ENCODE measurements around the gene MAP3K10. TPM values are rescaled to one million over a fixed set of nuclear protein-coding genes. Genes with fewer than 3 reads are reported as not detected.

The MAP3K10 gene
- total RNA-seq, 1 donor: 8.0 TPM

DNA sequence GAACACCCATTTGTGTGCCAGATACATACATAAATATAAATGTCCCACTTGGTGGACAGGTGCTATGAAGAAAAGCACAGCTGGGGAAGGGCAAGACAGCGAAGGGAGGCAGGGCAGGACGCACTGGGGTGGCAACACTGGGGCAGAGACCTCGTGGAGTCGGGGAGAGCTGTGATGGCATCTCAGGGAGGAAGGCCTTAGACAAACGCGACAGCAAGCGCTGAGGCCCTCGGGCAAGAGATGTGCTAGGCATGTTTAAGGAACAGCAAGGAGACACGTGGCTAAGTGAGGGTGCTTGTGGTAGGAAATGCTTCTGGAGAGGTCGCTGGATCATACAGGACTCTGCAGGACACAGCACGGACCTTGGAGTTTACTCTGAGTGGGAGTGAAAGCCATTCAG, 58.6 kb downstream of the MAP3K10 start:
- H3K4me3 ChIP-seq (ENCODE audit: low read depth, low read length): no peak overlapping the region
- TF ChIP-seq, protein P1, sequence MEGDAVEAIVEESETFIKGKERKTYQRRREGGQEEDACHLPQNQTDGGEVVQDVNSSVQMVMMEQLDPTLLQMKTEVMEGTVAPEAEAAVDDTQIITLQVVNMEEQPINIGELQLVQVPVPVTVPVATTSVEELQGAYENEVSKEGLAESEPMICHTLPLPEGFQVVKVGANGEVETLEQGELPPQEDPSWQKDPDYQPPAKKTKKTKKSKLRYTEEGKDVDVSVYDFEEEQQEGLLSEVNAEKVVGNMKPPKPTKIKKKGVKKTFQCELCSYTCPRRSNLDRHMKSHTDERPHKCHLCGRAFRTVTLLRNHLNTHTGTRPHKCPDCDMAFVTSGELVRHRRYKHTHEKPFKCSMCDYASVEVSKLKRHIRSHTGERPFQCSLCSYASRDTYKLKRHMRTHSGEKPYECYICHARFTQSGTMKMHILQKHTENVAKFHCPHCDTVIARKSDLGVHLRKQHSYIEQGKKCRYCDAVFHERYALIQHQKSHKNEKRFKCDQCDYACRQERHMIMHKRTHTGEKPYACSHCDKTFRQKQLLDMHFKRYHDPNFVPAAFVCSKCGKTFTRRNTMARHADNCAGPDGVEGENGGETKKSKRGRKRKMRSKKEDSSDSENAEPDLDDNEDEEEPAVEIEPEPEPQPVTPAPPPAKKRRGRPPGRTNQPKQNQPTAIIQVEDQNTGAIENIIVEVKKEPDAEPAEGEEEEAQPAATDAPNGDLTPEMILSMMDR (IDR thresholded peaks at IDR 0.05; ENCODE audit: insufficient read depth, low read length): no peak
- DNase-seq (ENCODE audit: low read depth): no peak

- H3K4me3 ChIP-seq (ENCODE audit: low read depth, low read length): no peak overlapping the region
- TF ChIP-seq, protein P1 (IDR thresholded peaks at IDR 0.05; ENCODE audit: insufficient read depth, low read length): no peak
- DNase-seq (ENCODE audit: low read depth): no peak
Measured at GRCh38 chr19:40251244-40251643, 60.0 kb downstream of the MAP3K10 start.

DNA sequence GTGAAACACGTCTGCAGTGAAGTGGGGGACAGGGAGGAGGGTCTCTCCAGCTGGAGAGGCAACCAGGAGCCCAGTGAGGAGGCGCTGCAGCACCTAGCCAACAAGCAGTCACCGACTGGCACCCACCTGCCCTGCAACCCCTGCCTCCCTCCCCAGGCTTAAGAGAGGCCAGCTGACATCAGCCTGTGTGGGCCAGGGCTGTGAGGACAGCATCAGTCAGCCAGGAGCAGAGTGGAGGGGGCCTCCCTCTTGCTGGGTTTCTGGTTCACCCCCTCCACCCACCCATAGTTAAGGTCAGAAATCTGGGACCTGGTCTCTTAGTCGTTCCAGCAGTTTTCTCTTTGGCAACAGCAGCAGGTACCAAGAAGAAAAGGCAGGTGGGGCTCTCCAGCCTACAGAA, 60.8 kb downstream of the MAP3K10 start:
- TF ChIP-seq, protein P1 (IDR thresholded peaks at IDR 0.05; ENCODE audit: insufficient read depth, low read length): no peak
- H3K4me3 ChIP-seq (ENCODE audit: low read depth, low read length): no peak overlapping the region
- DNase-seq (ENCODE audit: low read depth): no peak

GRCh38 chr19:40252395-40252794, 61.2 kb downstream of the MAP3K10 start:
- TF ChIP-seq, protein P1 (IDR thresholded peaks at IDR 0.05; ENCODE audit: insufficient read depth, low read length): no peak
- H3K4me3 ChIP-seq (ENCODE audit: low read depth, low read length): no peak overlapping the region
- no peak for DNase-seq (ENCODE audit: low read depth)

GRCh38 chr19:40253611-40254092, 62.4 kb downstream of the MAP3K10 start:
- no peak for DNase-seq (ENCODE audit: low read depth)
- H3K4me3 ChIP-seq (ENCODE audit: low read depth, low read length): no peak overlapping the region
- TF ChIP-seq, protein P1 (IDR thresholded peaks at IDR 0.05; ENCODE audit: insufficient read depth, low read length): no peak

GRCh38 chr19:40254714-40255418, 63.6 kb downstream of the MAP3K10 start:
- H3K4me3 ChIP-seq (ENCODE audit: low read depth, low read length): no peak overlapping the region
- DNase-seq (ENCODE audit: low read depth): no peak
- TF ChIP-seq, protein P1 (IDR thresholded peaks at IDR 0.05; ENCODE audit: insufficient read depth, low read length): no peak
